Ovary (tissue), 10 donors: Measurements from ENCODE around the gene NEFH. TPM values are rescaled to one million over a fixed set of nuclear protein-coding genes. Genes with fewer than 3 reads are reported as not detected.

Experiments
- DNase-seq, 5 donors: peaks; one replicate each; pipeline ENCODE4 v3.0.0-alpha.2; 2019 to 2020
- H3K27ac ChIP-seq, 2 donors: fragments of 200-600 bp; one replicate each; pipeline versions ENCODE4 v1.5.1 to v1.8.0; 2019 to 2022
- H3K27me3 ChIP-seq: fragments of 200-600 bp; one replicate; pipeline ENCODE4 v1.8.0; 2022
- H3K36me3 ChIP-seq: fragments of 200-600 bp; sonication (generic); one replicate; pipeline ENCODE4 v1.5.1; 2019
- H3K4me1 ChIP-seq: one replicate; pipeline ENCODE4 v1.8.1; 2013; ENCODE audit warnings: mild to moderate bottlenecking, moderate library complexity; ENCODE audit not compliant: insufficient read depth
- H3K4me3 ChIP-seq: fragments of 200-600 bp; sonication (generic); one replicate; pipeline ENCODE4 v1.5.1; 2017
- H3K9me3 ChIP-seq, 2 donors: fragments of 200-600 bp in 1 of 2; sonication (generic) in 1 of 2; one replicate each; pipeline versions ENCODE4 v1.5.1 to v1.8.1; 2013 to 2019; ENCODE audit warnings: mild to moderate bottlenecking in 1 of 2, moderate library complexity in 1 of 2
- EP300 ChIP-seq: sonication (generic); formaldehyde crosslinking; IDR thresholded peaks from one replicate; pipeline ENCODE4 v1.6.1; 2017; ENCODE audit warnings: antibody characterized with exemption
- POLR2A ChIP-seq: fragments of 450-650 bp; IDR thresholded peaks from one replicate; pipeline ENCODE4 v1.6.1; 2017; ENCODE audit warnings: antibody characterized with exemption, mild to moderate bottlenecking, moderate library complexity
- WGBS, 3 donors: extraction: QIAGEN DNeasy Blood & Tissue Kit in 1 of 3; methylation state at CpG; one replicate each; pipeline versions ENCODE4 v1.1.5 to v1.1.7; 2013 to 2017; 5-methylcytosine and 5-hydroxymethylcytosine counted together
- intact Hi-C, 4 donors: fragments of 100-400 bp; cut with DNase I; formaldehyde crosslinking; loops; one replicate each; pipeline versions ENCODE4 v1.11.0 to v1.15.1; 2022 to 2023
- long read RNA-seq, 3 donors: library from polyadenylated mRNA in 2 of 3; unstranded in 2 of 3; transcript quantifications; one replicate each; pipeline ENCODE4 v2.0.0 and lab custom pipeline, GENCODE V29; 2021 to 2026
- polyA plus RNA-seq, 2 donors: library from polyadenylated mRNA; stranded (reverse); fragments of 200-250 nt in 1 of 2; fragments of 350-450 nt in 1 of 2; fragmentation: Illumina TruSeq in 1 of 2; extraction: RNeasy Lipid Tissue Mini Kit (QIAGEN cat#74804) in 1 of 2; gene quantifications; one replicate each; pipeline ENCODE4 v1.2.3, GENCODE V29; 2013 to 2014
- total RNA-seq, 7 donors: library from RNA; depleted of rRNA in 2 of 7; stranded (reverse); fragments of >200 nt in 2 of 7; fragmentation: NEBNext Ultra II Directional in 3 of 7; extraction: Animal tissue kit (Norgen Biotek cat#: 25700) in 3 of 7; gene quantifications; one replicate each; pipeline versions ENCODE4 v1.1.0 to v1.2.4, GENCODE V29; 2016 to 2023
- TF ChIP-seq, protein P1 (sequence below), 3 donors: fragments of 450-650 bp in 2 of 3; fragments of 200-600 bp in 1 of 3; IDR thresholded peaks; one replicate each; pipeline versions ENCODE4 v1.5.1 to v1.8.0; 2016 to 2022; ENCODE audit warnings: antibody characterized with exemption in 3 of 3, mild to moderate bottlenecking in 1 of 3
- donor health status: DM: no; HTN: no; CAD: no; lungs with moderate emphysema.
- donor health status: DM: no; HTN: no; CAD: no.
- donor health status: Bipolar disorder and iron deficiency.
- donor health status: DM: yes; HTN: yes; CAD: no.
- donor health status: DM: no; HTN: no; CAD: no.
- donor health status: DM: yes; HTN: yes; CAD: no.

NEFH gene
- total RNA-seq, result 10 to 100 TPM in 5 of 7 donors, 1 to 10 TPM in 2; 2.6 to 30.6 (median 12.4) TPM
- polyA plus RNA-seq, result 10 to 100 TPM in 1 of 2 donors, 1 to 10 TPM in 1; 7.2 to 26.6 TPM
- long read RNA-seq, donor 1, transcript NEFH-201 (4 exons, 3,783 nt), result major isoform, 113 of 149 reads
- long read RNA-seq, donor 1, partial matches to known transcripts, result 29 of 149 reads
- long read RNA-seq, donor 1, other reads (novel, unspliced or antisense), result 7 of 149 reads
- long read RNA-seq, donor 2, transcript NEFH-201 (4 exons, 3,783 nt), result major isoform, 29 of 29 reads
- long read RNA-seq, donor 2, partial matches to known transcripts, result 0 of 29 reads
- long read RNA-seq, donor 2, other reads (novel, unspliced or antisense), result 0 of 29 reads
- long read RNA-seq, donor 3, transcript NEFH-201 (4 exons, 3,783 nt), result major isoform, 16 of 18 reads
- long read RNA-seq, donor 3, partial matches to known transcripts, result 2 of 18 reads
- long read RNA-seq, donor 3, other reads (novel, unspliced or antisense), result 0 of 18 reads

- H3K36me3 ChIP-seq, result no peaks in the 10 kb centered on the region
- 6% methylated on average over 39 to 48 of the region's 48 CpGs for WGBS, 3 donors
- H3K27me3 ChIP-seq, result no peaks in the 10 kb centered on the region
- no peaks in the 10 kb centered on the region for H3K9me3 ChIP-seq
- DNase-seq, result peak in 4 of 5 donors; percentile 31 to 63 (median 48)
- intact Hi-C loops, result no loop called here
- TF ChIP-seq POLR2A, result no peak
- TF ChIP-seq EP300, result no peak
- TF ChIP-seq, protein P1, sequence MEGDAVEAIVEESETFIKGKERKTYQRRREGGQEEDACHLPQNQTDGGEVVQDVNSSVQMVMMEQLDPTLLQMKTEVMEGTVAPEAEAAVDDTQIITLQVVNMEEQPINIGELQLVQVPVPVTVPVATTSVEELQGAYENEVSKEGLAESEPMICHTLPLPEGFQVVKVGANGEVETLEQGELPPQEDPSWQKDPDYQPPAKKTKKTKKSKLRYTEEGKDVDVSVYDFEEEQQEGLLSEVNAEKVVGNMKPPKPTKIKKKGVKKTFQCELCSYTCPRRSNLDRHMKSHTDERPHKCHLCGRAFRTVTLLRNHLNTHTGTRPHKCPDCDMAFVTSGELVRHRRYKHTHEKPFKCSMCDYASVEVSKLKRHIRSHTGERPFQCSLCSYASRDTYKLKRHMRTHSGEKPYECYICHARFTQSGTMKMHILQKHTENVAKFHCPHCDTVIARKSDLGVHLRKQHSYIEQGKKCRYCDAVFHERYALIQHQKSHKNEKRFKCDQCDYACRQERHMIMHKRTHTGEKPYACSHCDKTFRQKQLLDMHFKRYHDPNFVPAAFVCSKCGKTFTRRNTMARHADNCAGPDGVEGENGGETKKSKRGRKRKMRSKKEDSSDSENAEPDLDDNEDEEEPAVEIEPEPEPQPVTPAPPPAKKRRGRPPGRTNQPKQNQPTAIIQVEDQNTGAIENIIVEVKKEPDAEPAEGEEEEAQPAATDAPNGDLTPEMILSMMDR (IDR thresholded peaks at IDR 0.05), result no peak
- peaks cover 32% of the 10 kb centered on the region for H3K4me1 ChIP-seq
- peak within 1 kb of the TSS in 1 of 2 donors; percentile 62 for H3K27ac ChIP-seq
- H3K4me3 ChIP-seq, result peak within 1 kb of the TSS; percentile 11
Observed at GRCh38 chr22:29479417-29480261, at the start of gene NEFH. Gene NEFH, plus strand, starts transcription at chr22:29480218. Its CDS starts 45 bp downstream, at chr22:29480263.

- no peaks in the 10 kb centered on the region for H3K27me3 ChIP-seq
- no peak overlapping the region for H3K4me3 ChIP-seq
- TF ChIP-seq EP300 (no peak), POLR2A (no peak)
- TF ChIP-seq, protein P1 (IDR thresholded peaks at IDR 0.05), result no peak
- no peaks in the 10 kb centered on the region for H3K4me1 ChIP-seq
- intact Hi-C loops, result no loop called here
- no peak for DNase-seq
- H3K36me3 ChIP-seq, result no peaks in the 10 kb centered on the region
- H3K27ac ChIP-seq, result no peak overlapping the region
- no peaks in the 10 kb centered on the region for H3K9me3 ChIP-seq
- 48 to 57% (median 49%) methylated on average over 5 of the region's 5 CpGs for WGBS, 3 donors
Observed at GRCh38 chr22:29431986-29432385, 48.0 kb upstream of the NEFH start.

GRCh38 chr22:29433856-29434255, 46.2 kb upstream of the NEFH start:
- Histone ChIP-seq H3K4me1 (no peaks in the 10 kb centered on the region), H3K27ac (no peak overlapping the region), H3K9me3 (no peaks in the 10 kb centered on the region), H3K36me3 (no peaks in the 10 kb centered on the region), H3K27me3 (no peaks in the 10 kb centered on the region), H3K4me3 (no peak overlapping the region)
- WGBS, 3 donors, result 86 to 88% (median 88%) methylated on average over 3 of the region's 3 CpGs
- DNase-seq, result no peak
- TF ChIP-seq, protein P1 (IDR thresholded peaks at IDR 0.05), result no peak
- TF ChIP-seq POLR2A, result no peak
- TF ChIP-seq EP300, result no peak
- intact Hi-C loops, result no loop called here

DNA sequence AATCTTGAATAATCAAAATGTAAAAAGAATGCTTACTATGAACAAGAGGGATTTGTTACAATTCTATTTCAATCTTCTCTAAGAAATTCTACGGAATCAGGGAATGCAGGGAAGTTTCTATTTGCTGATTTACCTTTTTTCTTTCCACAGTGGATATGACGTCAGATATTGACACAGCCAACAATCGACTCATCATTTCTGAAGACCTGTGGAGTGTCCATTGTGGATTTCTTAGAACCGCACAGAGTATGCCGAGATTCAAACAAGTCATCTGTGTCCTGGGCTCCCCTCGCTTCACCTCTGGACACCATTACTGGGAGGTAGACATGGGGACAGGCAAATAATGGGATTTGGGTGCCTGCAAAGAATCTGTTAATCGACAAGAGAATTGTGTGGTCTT, 45.7 kb upstream of the NEFH start:
- WGBS, 3 donors, result 88 to 93% (median 90%) methylated on average over 7 of the region's 7 CpGs
- no peak overlapping the region for H3K4me3 ChIP-seq
- H3K27ac ChIP-seq, result no peak overlapping the region
- H3K4me1 ChIP-seq, result no peaks in the 10 kb centered on the region
- intact Hi-C loops, result no loop called here
- no peaks in the 10 kb centered on the region for H3K27me3 ChIP-seq
- no peaks in the 10 kb centered on the region for H3K9me3 ChIP-seq
- no peaks in the 10 kb centered on the region for H3K36me3 ChIP-seq
- no peak for TF ChIP-seq POLR2A
- no peak for TF ChIP-seq EP300
- TF ChIP-seq, protein P1 (IDR thresholded peaks at IDR 0.05), result no peak
- DNase-seq, result no peak
